Fibroblast of upper back skin (primary cell): ENCODE results near the gene TSSK2.

ENCODE experiments used
- DNase-seq: peaks from one replicate; pipeline ENCODE4 v3.0.0-alpha.2; 2013

Gene TSSK2

GRCh38 chr22:19172213-19173046 is 41.3 kb downstream of the TSSK2 start:
- no peak for DNase-seq

- no peak for DNase-seq
These were observed 42.2 kb downstream of the TSSK2 start for GRCh38 chr22:19173047-19174035.

GRCh38 chr22:19174106-19175025 is 43.3 kb downstream of the TSSK2 start:
- peak; percentile 68 for DNase-seq

GRCh38 chr22:19175026-19175601 is 44.0 kb downstream of the TSSK2 start:
- no peak for DNase-seq

GRCh38 chr22:19175602-19176174 is 44.6 kb downstream of the TSSK2 start:
- no peak for DNase-seq

- no peak for DNase-seq
These were observed 45.1 kb downstream of the TSSK2 start for GRCh38 chr22:19176175-19176643.

- DNase-seq, result no peak
These were observed 45.6 kb downstream of the TSSK2 start for GRCh38 chr22:19176732-19177131.

GRCh38 chr22:19177164-19178064 is 46.3 kb downstream of the TSSK2 start:
- DNase-seq, result no peak

GRCh38 chr22:19178065-19178656 is 47.1 kb downstream of the TSSK2 start:
- DNase-seq, result no peak

GRCh38 chr22:19178657-19179496 is 47.8 kb downstream of the TSSK2 start, which contains the start of gene SLC25A1:
TSS of gene SLC25A1 (minus strand) at chr22:19178736. CDS start at chr22:19178673, 63 bp downstream.
- DNase-seq, result peak; percentile 85

GRCh38 chr22:19179497-19180048 is 48.5 kb downstream of the TSSK2 start:
- peak; percentile 73 for DNase-seq

- DNase-seq, result no peak
These were observed 49.1 kb downstream of the TSSK2 start for GRCh38 chr22:19180234-19180633.

- no peak for DNase-seq
These were observed 49.8 kb downstream of the TSSK2 start for GRCh38 chr22:19180740-19181410.

GRCh38 chr22:19181786-19182471 is 50.8 kb downstream of the TSSK2 start:
- DNase-seq, result no peak
